Right atrium auricular region (tissue), 2 donors: ENCODE measurements around the gene BEND2. TPM values are rescaled to one million over a fixed set of nuclear protein-coding genes. Genes with fewer than 3 reads are reported as not detected.
"Not testable (repeated sequence)": the region's sequence is repeated elsewhere in the genome, so short reads cannot be mapped to it uniquely, and the experiment has no call there.

Experiments used
- DNase-seq: peaks from one replicate; pipeline ENCODE4 v3.0.0-alpha.2; 2019; ENCODE audit warnings: low spot score
- H3K27ac ChIP-seq, 2 donors: fragments of 200-600 bp; sonication (generic); 1 replicate in 1 of 2; 2 replicates in 1 of 2; pipeline ENCODE4 v1.5.1; 2016 to 2019
- H3K27me3 ChIP-seq, 2 donors: fragments of 200-600 bp; sonication (generic); one replicate each; pipeline versions ENCODE4 v1.5.1 to v1.6.0; 2017 to 2019
- H3K36me3 ChIP-seq: fragments of 200-600 bp; sonication (generic); one replicate; pipeline ENCODE4 v1.5.1; 2016
- H3K4me1 ChIP-seq, 2 donors: fragments of 200-600 bp; sonication (generic); one replicate each; pipeline versions ENCODE4 v1.5.1 to v1.6.0; 2017 to 2019
- H3K4me3 ChIP-seq, 2 donors: fragments of 200-600 bp; sonication (generic); 1 replicate in 1 of 2; 2 replicates in 1 of 2; pipeline ENCODE4 v1.5.1; 2017 to 2019; ENCODE audit warnings: mild to moderate bottlenecking in 1 of 2, moderate library complexity in 1 of 2
- H3K9me3 ChIP-seq, 2 donors: fragments of 200-600 bp; sonication (generic); one replicate each; pipeline ENCODE4 v1.5.1; 2019
- CTCF ChIP-seq, 2 donors: fragments of 200-600 bp; sonication (generic); IDR thresholded peaks; one replicate each; pipeline ENCODE4 v1.5.1; 2019; ENCODE audit warnings: antibody characterized with exemption in 2 of 2
- total RNA-seq, 2 donors: library from RNA; depleted of rRNA; stranded (reverse); fragments of >200 nt; gene quantifications; one replicate each; pipeline ENCODE4 v1.1.0, GENCODE V29; 2016

Gene BEND2
- total RNA-seq = not detected

- DNase-seq = no peak
- no peak for TF ChIP-seq CTCF (IDR thresholded peaks at IDR 0.05)
- Histone ChIP-seq H3K9me3 (peaks cover 0 to 8% of the 10 kb centered on the region in 2 donors), H3K4me1 (no peaks in the 10 kb centered on the region), H3K36me3 (no peaks in the 10 kb centered on the region), H3K27me3 (no peaks in the 10 kb centered on the region), H3K27ac (no peak within 1 kb of the TSS), H3K4me3 (no peak within 1 kb of the TSS)
These were observed at the start of gene BEND2 for GRCh38 chrX:18220786-18221185. Gene BEND2 (minus strand): TSS chrX:18220886. CDS start chrX:18220750, 136 bp downstream.

- no peaks in the 10 kb centered on the region for H3K4me1 ChIP-seq
- no peak overlapping the region for H3K4me3 ChIP-seq
- no peaks in the 10 kb centered on the region for H3K27me3 ChIP-seq
- no peak for TF ChIP-seq CTCF (IDR thresholded peaks at IDR 0.05)
- no peak overlapping the region for H3K27ac ChIP-seq
- no peaks in the 10 kb centered on the region for H3K9me3 ChIP-seq
- no peaks in the 10 kb centered on the region for H3K36me3 ChIP-seq
- no peak for DNase-seq
These were observed 34.4 kb upstream of the BEND2 start for GRCh38 chrX:18255059-18255458.

GRCh38 chrX:18252644-18253359 lies 32.1 kb upstream of the BEND2 start:
- Histone ChIP-seq H3K4me1 (no peaks in the 10 kb centered on the region), H3K27me3 (no peaks in the 10 kb centered on the region), H3K4me3 (no peak overlapping the region), H3K27ac (no peak overlapping the region), H3K9me3 (no peaks in the 10 kb centered on the region), H3K36me3 (no peaks in the 10 kb centered on the region)
- TF ChIP-seq CTCF (IDR thresholded peaks at IDR 0.05) = no peak
- no peak for DNase-seq

- H3K4me3 ChIP-seq, DNase-seq, H3K27ac ChIP-seq, H3K9me3 ChIP-seq, H3K4me1 ChIP-seq, H3K36me3 ChIP-seq, H3K27me3 ChIP-seq: not testable (repeated sequence)
These were observed 9.0 kb upstream of the BEND2 start for GRCh38 chrX:18229646-18230045.

- Histone ChIP-seq H3K4me3 (no peak overlapping the region), H3K4me1 (no peaks in the 10 kb centered on the region), H3K36me3 (no peaks in the 10 kb centered on the region), H3K27me3 (no peaks in the 10 kb centered on the region), H3K9me3 (no peaks in the 10 kb centered on the region), H3K27ac (no peak overlapping the region)
- no peak for DNase-seq
- no peak for TF ChIP-seq CTCF (IDR thresholded peaks at IDR 0.05)
These were observed 7.4 kb upstream of the BEND2 start for GRCh38 chrX:18228069-18228468.

GRCh38 chrX:18227458-18227857 lies 6.8 kb upstream of the BEND2 start:
- H3K27ac ChIP-seq = no peak overlapping the region
- H3K36me3 ChIP-seq = no peaks in the 10 kb centered on the region
- no peak overlapping the region for H3K4me3 ChIP-seq
- no peak for TF ChIP-seq CTCF (IDR thresholded peaks at IDR 0.05)
- no peaks in the 10 kb centered on the region for H3K4me1 ChIP-seq
- no peaks in the 10 kb centered on the region for H3K9me3 ChIP-seq
- DNase-seq = no peak
- no peaks in the 10 kb centered on the region for H3K27me3 ChIP-seq
